Uterus (tissue), 2 donors: ENCODE results near the gene EHD3.

Experiments
- CTCF ChIP-seq, 4 experiments: fragments of 200-600 bp in 2 of 4; fragments of 450-650 bp in 2 of 4; sonication (generic) in 2 of 4; IDR thresholded peaks; one replicate each; pipeline ENCODE4 v1.5.1; 2016 to 2019; ENCODE audit warnings: antibody characterized with exemption in 4 of 4, mild to moderate bottlenecking in 2 of 4, moderate library complexity in 1 of 4
- POLR2A ChIP-seq, 2 donors: fragments of 450-650 bp; IDR thresholded peaks; one replicate each; pipeline ENCODE4 v1.6.1; 2016; ENCODE audit warnings: antibody characterized with exemption in 2 of 2, mild to moderate bottlenecking in 1 of 2, moderate library complexity in 1 of 2

GRCh38 chr2:31192851-31193392 lies 41.0 kb upstream of the EHD3 start:
- no peak for TF ChIP-seq CTCF (IDR thresholded peaks at IDR 0.05)
- TF ChIP-seq POLR2A (IDR thresholded peaks at IDR 0.05), result no peak
